ENCODE data around the gene CDH13. TPM values are rescaled to one million over a fixed set of nuclear protein-coding genes. Genes with fewer than 3 reads are reported as not detected.

Gene CDH13
- total and polyA plus RNA-seq, 2 experiments from 2014 or later: 1.6 to 4.4 TPM

GRCh38 chr16:82694239-82694874 is 67.6 kb downstream of the CDH13 start (continued):
- no peak for TF ChIP-seq REST (IDR thresholded peaks at IDR 0.05; ENCODE audit: unreplicated experiment)

- no peak overlapping the region for H3K4me2 ChIP-seq
- no peaks in the 10 kb centered on the region for H3K36me3 Mint-ChIP-seq (ENCODE audit: low read depth)
- no peak overlapping the region for H2AFZ ChIP-seq
- no peak overlapping the region for H3K4me3 Mint-ChIP-seq
- no peaks in the 10 kb centered on the region for H3F3A ChIP-seq (replicated peaks; ENCODE audit: low read depth)
- no peaks in the 10 kb centered on the region for H3K9me3 Mint-ChIP-seq
- H3K4me1 ChIP-seq (ENCODE audit: insufficient read depth): no peaks in the 10 kb centered on the region
- no peaks in the 10 kb centered on the region for H4K20me1 ChIP-seq (replicated peaks; ENCODE audit: insufficient read depth)
- H3K4me1 Mint-ChIP-seq: peaks cover 7% of the 10 kb centered on the region; the same call in 1 of the 3 replicates
- no peaks in the 10 kb centered on the region for H3K27me3 Mint-ChIP-seq (ENCODE audit: insufficient read depth, low read depth, poor library complexity)
- no peak overlapping the region for H3K4me3 ChIP-seq
- ATAC-seq (no peak), DNase-seq (ENCODE audit: low spot score) (no peak)
- no peaks in the 10 kb centered on the region for H3K79me2 ChIP-seq (replicated peaks; ENCODE audit: insufficient read depth)
- no peaks in the 10 kb centered on the region for H3K27me3 ChIP-seq (ENCODE audit: insufficient read depth)
- H3K27ac ChIP-seq (ENCODE audit: low read depth): no peak overlapping the region
- no peaks in the 10 kb centered on the region for H3K36me3 ChIP-seq (ENCODE audit: insufficient read depth)
- no peak overlapping the region for H3K27ac Mint-ChIP-seq
- H3K9me2 ChIP-seq (ENCODE audit: insufficient read depth): 0 out of 2 replicates have a peak, but pooled peaks cover 11% of the 10 kb centered on the region
- TF ChIP-seq ZNF331 (CRISPR knock-in tag; IDR thresholded peaks at IDR 0.05; ENCODE audit: low read depth) (no peak), ZNF462 (CRISPR knock-in tag; IDR thresholded peaks at IDR 0.05) (no peak), ZNF114 (CRISPR knock-in tag; IDR thresholded peaks at IDR 0.05) (no peak), STAT1 (IDR thresholded peaks at IDR 0.05; ENCODE audit: unreplicated experiment) (no peak), JUNB (IDR thresholded peaks at IDR 0.05; ENCODE audit: unreplicated experiment) (no peak), ETS1 (IDR thresholded peaks at IDR 0.05) (no peak), NANOG (IDR thresholded peaks at IDR 0.05; ENCODE audit: borderline replicate concordance) (no peak), REST (IDR thresholded peaks at IDR 0.05; ENCODE audit: unreplicated experiment) (no peak), POLR2AphosphoS5 (IDR thresholded peaks at IDR 0.05; ENCODE audit: low read depth) (no peak), EZH2phosphoT487 (IDR thresholded peaks at IDR 0.05; ENCODE audit: unreplicated experiment) (no peak), CREB1 (CRISPR knock-in tag; IDR thresholded peaks at IDR 0.05; ENCODE audit: low read depth) (no peak)
These were observed 69.0 kb downstream of the CDH13 start for GRCh38 chr16:82695806-82696205.

Data from GM23338 (cell line).